Stimulated activated CD4-positive, alpha-beta T cell treated with anti-CD3 and anti-CD28 coated beads, Interleukin-15, amount 100 ng/mL, for 48 hours (primary cell): ENCODE results near the gene IWS1.

Experiments
- DNase-seq, 2 donors: peaks; one replicate each; pipeline ENCODE4 v3.0.0-alpha.2; 2020; ENCODE audit warnings: low read depth in 2 of 2

IWS1 gene

DNA sequence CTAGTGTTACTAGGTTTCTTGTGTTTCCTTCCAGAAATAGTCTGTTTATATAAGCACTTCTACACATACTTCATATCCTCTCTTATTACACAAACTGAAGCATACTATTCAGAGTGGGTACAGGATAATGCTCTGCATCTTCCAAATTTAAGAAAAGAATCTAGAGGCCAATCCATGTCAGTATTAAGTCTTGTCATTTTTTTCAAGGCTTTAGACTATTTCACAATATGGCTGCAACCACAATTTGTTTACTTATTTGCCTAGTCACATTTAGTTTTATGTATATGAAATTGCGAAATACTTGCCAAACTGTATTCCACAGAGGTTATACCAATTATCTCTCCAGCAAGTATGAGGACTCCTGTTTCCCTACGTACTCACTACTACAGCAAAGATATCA is 27.9 kb downstream of the IWS1 start:
- DNase-seq = no peak

GRCh38 chr2:127490283-127490682 is 36.0 kb downstream of the IWS1 start:
- DNase-seq = no peak

- DNase-seq = no peak
These were observed 39.8 kb downstream of the IWS1 start for GRCh38 chr2:127486247-127487058.

DNA sequence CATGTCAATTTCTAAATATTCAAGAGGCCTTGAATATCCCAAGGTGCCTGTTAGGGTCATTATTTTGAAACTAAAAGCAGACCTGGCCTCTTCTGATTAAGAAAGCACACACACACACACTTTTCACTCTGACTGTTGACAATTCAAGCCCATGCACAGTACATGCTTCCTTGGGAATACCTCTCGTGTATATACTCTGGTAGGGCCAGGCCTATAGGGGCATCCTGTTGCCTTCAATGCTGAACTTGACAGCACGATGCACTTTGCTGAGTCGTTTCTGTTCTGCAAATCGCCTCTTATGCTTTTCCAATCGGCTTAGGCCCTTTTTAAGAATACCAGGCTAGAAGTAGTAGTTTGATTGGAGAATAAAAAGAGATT is 40.6 kb downstream of the IWS1 start:
- no peak for DNase-seq

DNA sequence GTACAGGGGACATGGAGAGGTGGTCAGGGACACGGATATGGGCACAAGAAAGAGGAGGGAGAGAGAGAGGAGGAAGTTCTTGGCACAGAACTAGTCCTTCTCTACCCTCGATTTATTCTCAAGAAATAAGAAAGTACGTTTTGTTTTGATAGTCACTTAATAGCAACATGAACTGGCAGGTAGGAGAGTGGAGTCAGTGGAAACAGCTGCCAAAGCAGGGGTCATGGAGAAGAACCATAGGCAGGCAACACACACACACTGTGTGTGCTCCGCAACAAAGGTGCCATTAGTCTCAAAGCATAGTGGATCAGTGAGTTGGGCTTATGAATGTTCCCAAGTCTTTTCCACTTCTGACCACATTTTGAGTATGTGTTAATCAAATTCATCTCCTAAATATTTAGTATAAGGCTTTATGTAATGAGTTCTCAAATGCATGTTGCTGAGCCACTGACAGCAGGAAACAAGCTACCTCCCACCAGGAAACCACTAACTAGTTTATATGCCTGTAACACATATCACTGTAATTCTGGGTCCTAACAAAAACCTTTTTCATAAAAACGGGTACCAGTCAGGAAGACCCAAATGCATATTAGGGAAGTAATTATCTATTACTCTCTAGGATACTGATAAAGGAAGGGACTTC is 41.1 kb downstream of the IWS1 start:
- no peak for DNase-seq

DNA sequence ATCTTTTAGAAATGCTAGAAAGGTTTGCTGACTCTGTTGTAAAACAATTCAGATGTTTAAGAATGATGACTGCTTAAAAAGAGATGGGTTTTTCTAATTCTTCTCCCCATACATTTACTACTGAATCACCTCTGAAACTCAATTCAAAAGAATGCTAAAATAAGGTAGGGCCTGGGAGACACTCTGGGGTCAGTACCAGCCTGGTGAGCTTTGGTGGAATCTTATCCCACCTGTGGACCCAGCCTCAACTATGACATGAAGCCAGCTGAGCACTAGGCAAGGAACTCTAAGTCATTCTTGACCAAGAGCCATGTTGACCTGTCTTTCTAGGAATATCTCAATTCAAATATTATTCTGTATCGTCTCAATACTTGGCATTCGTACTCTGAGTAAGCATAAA is 44.3 kb downstream of the IWS1 start:
- DNase-seq = no peak

- DNase-seq = no peak
These were observed 46.2 kb downstream of the IWS1 start for GRCh38 chr2:127479866-127480743.

GRCh38 chr2:127479219-127479825 is 47.0 kb downstream of the IWS1 start:
- DNase-seq = no peak

- DNase-seq = no peak
These were observed 50.5 kb downstream of the IWS1 start for GRCh38 chr2:127475788-127476187.

GRCh38 chr2:127472268-127472667 is 54.0 kb downstream of the IWS1 start:
- DNase-seq = no peak

DNA sequence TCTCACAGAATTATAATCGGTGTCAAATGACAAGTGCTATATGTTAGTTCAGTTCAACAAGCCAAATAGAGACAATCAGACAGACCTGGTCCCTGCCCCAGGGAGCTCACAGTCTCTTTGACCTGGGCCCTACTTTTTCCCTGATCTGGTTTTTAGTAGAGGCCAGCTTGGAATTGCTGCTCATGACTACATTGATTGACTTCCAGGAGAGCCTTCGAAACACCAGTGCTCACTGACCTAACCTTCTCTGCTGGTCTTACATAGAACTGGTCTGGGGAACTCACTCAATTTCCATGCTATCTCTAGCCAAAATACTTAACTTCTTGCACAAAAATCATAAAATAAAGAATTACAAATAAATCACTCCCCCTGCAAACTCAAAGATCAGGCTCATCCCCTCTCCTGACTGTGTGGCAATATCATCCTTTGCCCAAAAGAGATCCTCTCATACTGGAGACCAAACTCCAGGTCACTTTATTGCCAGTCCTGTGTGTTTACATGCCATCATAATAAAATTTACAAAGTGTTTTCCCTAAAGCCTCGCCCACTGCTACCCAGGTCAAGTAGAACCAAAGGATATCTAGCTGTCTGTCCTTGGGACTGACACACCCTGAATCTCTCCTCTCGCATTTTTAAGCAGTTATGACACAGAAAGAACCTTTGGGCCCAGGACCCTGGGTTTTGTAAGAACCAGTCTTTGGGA is 54.9 kb downstream of the IWS1 start:
- no peak for DNase-seq

DNA sequence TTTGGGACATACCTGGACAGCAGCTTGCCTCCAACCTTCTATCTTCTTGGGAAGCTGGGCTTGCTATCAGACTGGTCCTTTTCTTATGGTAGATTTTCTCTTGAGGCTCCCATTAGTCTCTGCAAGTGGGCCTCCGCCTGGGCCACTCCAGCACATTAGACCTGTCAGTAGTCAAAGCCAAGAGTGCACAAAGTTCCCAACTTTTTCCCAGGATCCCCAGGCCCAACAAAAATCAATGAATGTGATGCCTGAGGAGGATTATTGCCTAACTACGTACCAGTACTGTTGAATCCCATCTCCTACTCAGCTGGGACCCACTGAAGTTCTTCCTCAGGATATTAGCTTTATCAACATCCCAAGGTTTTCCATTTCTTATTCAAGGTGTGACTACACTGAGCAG is 56.3 kb downstream of the IWS1 start:
- DNase-seq = no peak

DNA sequence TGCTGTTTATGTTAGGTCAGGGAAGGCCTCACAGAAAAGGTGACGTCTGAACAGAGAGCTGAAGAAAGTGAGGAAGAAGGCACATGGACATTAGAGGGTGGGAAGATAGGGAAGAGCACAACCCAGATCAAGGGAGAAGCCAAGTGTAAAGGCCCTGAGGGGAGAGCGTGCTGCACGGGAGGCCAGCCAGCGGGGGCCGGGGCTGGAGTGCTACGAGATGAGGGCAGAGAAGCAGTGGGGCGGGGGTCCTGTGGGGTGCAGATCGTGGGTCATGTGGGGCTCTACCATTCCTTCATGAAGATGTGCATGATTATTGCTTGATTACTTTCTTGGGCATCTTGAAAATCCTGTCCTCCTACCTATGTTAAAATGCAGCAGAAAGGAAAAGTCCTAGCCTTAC is 57.2 kb downstream of the IWS1 start:
- no peak for DNase-seq

DNA sequence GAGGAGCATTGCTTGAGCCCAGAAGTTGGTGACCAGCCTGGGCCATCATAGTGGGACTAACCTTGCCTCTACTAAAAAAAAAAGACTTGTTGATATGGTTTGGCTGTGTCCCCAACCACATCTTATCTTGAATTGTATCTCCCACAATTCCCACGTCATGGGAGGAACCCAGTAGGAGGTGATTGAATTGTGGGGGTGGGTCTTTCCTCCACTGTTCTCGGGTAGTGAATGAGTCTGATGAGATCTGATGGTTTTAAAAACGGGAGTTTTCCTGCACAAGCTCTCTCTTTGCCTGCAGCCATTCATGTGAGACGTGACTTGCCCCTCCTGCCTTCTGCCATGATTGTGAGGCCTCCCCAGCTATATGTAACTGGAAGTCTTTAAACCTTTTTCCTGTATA is 61.0 kb downstream of the IWS1 start:
- no peak for DNase-seq

GRCh38 chr2:127464470-127465257 is 61.6 kb downstream of the IWS1 start:
- DNase-seq = no peak

- DNase-seq = no peak
These were observed 62.9 kb downstream of the IWS1 start for GRCh38 chr2:127463155-127463991.

- no peak for DNase-seq
These were observed 63.8 kb downstream of the IWS1 start for GRCh38 chr2:127462461-127462860.

- no peak for DNase-seq
These were observed 69.3 kb downstream of the IWS1 start for GRCh38 chr2:127456960-127457359.

DNA sequence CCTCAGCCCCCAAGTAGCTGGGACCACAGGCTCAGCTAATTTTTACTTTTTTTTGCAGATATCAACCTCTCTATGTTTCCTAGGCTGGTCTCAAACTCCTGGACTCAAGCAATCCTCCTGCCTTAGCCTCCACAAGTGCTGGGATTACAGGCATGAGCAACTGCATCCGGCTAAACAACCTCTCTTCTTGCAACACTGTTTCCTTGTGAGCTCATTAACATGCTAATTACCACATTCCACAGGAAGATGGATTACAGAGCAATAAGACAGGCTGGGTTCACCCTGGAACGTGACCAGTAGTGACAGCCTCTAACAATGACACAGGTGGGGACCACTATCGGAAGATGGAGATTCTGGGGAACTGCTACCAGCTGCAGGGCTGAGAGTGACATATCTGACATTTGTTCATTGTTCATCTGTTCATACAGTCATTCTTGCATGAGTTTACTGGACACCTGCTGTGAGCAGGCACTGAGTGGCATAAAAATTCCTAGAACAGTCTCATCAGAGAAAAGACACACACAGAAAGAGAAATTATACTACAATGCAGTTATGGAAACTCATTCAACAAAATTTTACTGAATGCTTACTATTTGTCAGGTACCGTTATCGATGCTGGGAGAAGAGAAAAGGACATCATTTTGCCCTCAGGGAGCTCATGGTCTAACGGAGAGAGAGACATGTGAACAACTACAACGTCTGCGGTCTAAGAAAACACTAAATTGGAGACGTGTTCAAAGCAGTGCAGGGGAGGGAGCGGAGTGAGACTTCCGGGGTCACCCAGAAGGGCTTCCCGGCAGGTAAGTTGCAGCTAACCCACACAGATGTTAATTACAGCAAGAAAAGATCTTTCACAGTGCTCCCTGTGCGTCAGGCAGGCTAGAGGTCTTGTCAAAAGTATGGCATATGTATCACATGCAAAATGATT is 70.5 kb downstream of the IWS1 start:
- DNase-seq = no peak
